ENCODE measurements around the gene HDAC4. TPM values are rescaled to one million over a fixed set of nuclear protein-coding genes. Genes with fewer than 3 reads are reported as not detected.

The HDAC4 gene
- total RNA-seq, 2 donors from 2014 or later, result 9.3 to 139 TPM

DNA sequence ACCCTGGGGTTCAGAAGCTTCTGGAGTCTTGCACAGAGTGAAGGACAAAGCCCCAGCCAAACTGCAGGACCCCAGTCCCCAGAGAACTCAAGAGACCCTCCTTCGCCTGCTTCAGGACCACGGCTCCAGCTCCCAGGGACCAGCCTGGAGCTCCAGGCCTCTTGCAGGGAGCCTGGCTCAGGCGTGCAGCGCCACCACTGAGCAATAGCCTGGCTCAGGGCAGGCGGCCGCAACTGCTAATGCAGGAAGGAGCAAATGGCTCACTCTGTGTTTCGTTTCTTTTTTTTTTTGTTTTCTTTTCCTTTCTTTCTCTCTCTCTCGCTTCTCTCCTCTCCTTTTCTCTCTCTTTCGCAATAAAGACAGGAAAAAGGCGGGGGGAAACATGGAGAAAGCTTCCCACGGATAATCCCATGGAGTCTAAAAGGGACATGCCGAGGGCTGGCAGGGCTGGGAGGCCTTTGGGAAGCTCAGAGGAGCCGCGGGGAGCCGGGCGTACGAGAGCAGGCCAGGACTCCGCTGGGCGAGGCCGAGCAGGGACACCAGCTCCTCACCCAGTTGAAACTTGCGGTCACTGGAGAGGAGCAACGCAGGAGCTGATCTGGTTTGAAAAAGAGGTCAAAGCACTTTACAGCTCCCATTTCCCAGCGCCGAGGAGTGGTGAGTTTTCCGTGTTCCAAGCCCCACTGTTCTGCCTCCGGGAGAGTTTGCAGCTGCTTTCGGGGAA lies 308.1 kb downstream of the HDAC4 start:
- Histone ChIP-seq H3K36me3 (replicated peaks in 1 of 2; ENCODE audit: insufficient read depth in 1 of 2, low read depth in 2 of 2) (no peaks in the 10 kb centered on the region), H3K4me3 (no peak overlapping the region), H3K27me3 (no peaks in the 10 kb centered on the region), H3K9me3 (no peaks in the 10 kb centered on the region), H3K4me1 (no peaks in the 10 kb centered on the region), H3K27ac (no peak overlapping the region)
- intact Hi-C loops (cut with DNase I), result no loop called here
- ATAC-seq (no peak), DNase-seq (no peak)
- TF ChIP-seq, protein P1, sequence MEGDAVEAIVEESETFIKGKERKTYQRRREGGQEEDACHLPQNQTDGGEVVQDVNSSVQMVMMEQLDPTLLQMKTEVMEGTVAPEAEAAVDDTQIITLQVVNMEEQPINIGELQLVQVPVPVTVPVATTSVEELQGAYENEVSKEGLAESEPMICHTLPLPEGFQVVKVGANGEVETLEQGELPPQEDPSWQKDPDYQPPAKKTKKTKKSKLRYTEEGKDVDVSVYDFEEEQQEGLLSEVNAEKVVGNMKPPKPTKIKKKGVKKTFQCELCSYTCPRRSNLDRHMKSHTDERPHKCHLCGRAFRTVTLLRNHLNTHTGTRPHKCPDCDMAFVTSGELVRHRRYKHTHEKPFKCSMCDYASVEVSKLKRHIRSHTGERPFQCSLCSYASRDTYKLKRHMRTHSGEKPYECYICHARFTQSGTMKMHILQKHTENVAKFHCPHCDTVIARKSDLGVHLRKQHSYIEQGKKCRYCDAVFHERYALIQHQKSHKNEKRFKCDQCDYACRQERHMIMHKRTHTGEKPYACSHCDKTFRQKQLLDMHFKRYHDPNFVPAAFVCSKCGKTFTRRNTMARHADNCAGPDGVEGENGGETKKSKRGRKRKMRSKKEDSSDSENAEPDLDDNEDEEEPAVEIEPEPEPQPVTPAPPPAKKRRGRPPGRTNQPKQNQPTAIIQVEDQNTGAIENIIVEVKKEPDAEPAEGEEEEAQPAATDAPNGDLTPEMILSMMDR (IDR thresholded peaks at IDR 0.05), result no peak
- no peak for TF ChIP-seq POLR2A (IDR thresholded peaks at IDR 0.05)
- 84% methylated on average over 25 to 26 of the region's 27 CpGs for WGBS, 2 donors

DNA sequence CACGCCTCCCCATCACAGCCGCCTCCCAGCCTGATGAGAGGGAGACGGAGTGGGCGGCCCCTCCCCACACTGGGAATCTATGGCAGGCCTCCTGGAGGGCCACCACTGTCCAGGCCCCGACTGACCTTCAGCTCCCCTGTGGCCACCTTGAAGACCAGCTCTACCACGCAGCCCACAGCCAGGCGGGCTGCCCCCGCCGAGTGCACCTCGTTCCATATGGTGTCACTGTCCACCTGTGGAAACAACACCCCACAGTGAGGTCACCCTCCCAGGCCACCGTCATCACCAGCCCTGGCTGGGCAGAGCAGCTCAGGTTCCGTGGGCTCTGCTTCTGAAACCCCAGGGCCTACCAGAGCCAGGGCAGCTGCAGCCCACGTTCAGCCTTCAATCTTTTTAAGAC lies 310.9 kb downstream of the HDAC4 start:
- no peak for DNase-seq
- Histone ChIP-seq H3K27ac (no peak overlapping the region), H3K36me3 (replicated peaks in 1 of 2; ENCODE audit: insufficient read depth in 1 of 2, low read depth in 2 of 2) (peaks cover 0 to 2% of the 10 kb centered on the region in 2 donors), H3K27me3 (no peaks in the 10 kb centered on the region), H3K4me3 (no peak overlapping the region), H3K4me1 (no peaks in the 10 kb centered on the region), H3K9me3 (no peaks in the 10 kb centered on the region)
- intact Hi-C loops (cut with DNase I), result no loop called here
- TF ChIP-seq, protein P1 (IDR thresholded peaks at IDR 0.05), result no peak
- TF ChIP-seq POLR2A (IDR thresholded peaks at IDR 0.05), result no peak
- whole genome bisulfite sequencing, 2 donors, result 86 to 94% methylated on average over 13 of the region's 13 CpGs
- no peak for ATAC-seq

DNA sequence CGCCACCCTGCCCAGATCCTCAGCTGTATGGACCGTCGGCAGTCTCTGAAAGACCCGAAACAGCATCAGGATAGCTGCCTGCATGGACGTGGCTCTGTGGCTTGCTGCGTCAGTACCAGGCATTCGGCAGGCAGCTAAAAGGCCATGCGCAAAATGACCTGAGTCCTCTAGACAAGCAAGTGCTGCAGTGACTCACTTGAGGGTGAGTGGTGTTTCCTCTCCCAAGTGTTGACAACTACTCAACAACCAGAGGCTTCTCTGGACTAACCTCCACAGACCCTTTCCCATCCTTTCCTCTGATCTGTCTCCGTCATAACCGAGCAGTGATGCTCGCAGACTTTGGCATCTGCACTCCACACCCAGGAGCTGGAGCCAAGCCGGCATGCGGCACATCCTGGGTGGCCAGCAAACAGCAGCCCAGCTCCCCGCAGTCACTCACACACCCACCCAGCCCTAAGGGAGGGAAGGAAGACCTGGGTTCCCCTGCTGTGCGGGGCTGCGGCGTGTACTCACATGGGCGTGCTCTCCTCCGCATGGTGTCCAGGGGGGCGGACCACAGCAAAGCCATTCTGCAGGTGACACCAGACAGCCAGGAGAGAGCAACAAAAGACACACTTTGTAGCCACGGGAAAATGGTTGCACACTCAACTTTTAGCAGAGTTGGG lies 313.6 kb downstream of the HDAC4 start:
- DNase-seq (no peak), ATAC-seq (no peak)
- no peaks in the 10 kb centered on the region for H3K9me3 ChIP-seq
- H3K27ac ChIP-seq, result no peak overlapping the region
- 96% methylated on average over 11 to 20 of the region's 21 CpGs for WGBS, 2 donors
- H3K36me3 ChIP-seq (replicated peaks in 1 of 2; ENCODE audit: insufficient read depth in 1 of 2, low read depth in 2 of 2), result peaks cover 0 to 2% of the 10 kb centered on the region in 2 donors
- no peaks in the 10 kb centered on the region for H3K27me3 ChIP-seq
- TF ChIP-seq, protein P1 (IDR thresholded peaks at IDR 0.05), result no peak
- TF ChIP-seq POLR2A (IDR thresholded peaks at IDR 0.05), result no peak
- H3K4me1 ChIP-seq, result no peaks in the 10 kb centered on the region
- H3K4me3 ChIP-seq, result no peak overlapping the region
- intact Hi-C loops (cut with DNase I), result no loop called here

DNA sequence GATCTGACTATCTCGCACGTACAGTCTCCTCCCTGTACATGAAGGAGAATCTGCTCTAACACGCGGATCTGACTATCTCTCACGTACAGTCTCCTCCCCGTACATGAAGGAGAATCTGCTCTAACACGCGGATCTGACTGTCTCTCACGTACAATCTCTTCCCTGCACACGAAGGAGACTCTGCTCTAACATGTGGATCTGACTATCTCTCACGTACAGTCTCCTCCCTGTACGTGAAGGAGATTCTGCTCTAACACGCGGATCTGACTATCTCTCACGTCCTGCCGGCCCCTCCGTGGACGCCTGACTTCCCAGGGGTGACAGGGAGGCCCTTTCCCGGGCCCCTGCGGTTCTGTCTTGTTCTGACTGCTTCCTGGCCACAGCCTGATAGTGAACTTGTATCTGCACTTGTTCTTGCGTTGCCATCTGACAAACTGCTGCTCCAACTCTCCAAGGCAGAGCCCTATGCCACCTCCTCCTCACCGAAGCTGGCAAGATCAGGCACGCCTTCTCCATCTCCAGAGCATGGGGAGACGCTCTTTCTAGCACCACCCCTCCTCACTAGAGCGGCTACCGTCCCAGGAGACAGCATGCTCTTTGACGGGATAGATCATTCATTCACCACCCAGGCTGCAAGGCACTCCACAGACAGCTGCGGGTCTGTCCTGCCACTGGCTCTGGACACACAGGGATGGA lies 314.3 kb downstream of the HDAC4 start:
- no peaks in the 10 kb centered on the region for H3K4me1 ChIP-seq
- WGBS, 2 donors, result 91 to 92% methylated on average over 26 to 28 of the region's 28 CpGs
- H3K4me3 ChIP-seq, result no peak overlapping the region
- H3K9me3 ChIP-seq, result no peaks in the 10 kb centered on the region
- no peak for ATAC-seq
- H3K36me3 ChIP-seq (replicated peaks in 1 of 2; ENCODE audit: insufficient read depth in 1 of 2, low read depth in 2 of 2), result peaks cover 0 to 2% of the 10 kb centered on the region in 2 donors
- intact Hi-C loops (cut with DNase I), result no loop called here
- no peaks in the 10 kb centered on the region for H3K27me3 ChIP-seq
- TF ChIP-seq, protein P1 (IDR thresholded peaks at IDR 0.05), result no peak
- TF ChIP-seq POLR2A (IDR thresholded peaks at IDR 0.05), result no peak
- no peak overlapping the region for H3K27ac ChIP-seq
- DNase-seq, result no peak
